Measurements from ENCODE around the gene CLMN.
"Not testable (repeated sequence)": the region's sequence is repeated elsewhere in the genome, so short reads cannot be mapped to it uniquely, and the experiment has no call there.

Gene CLMN

GRCh38 chr14:95208598-95208997 lies 111.1 kb downstream of the CLMN start:
- DNase-seq, result no peak

- no peak for DNase-seq
Measured at GRCh38 chr14:95207475-95208233, 112.1 kb downstream of the CLMN start.

GRCh38 chr14:95206534-95206933 lies 113.2 kb downstream of the CLMN start:
- no peak for DNase-seq

- peak; percentile 47 for DNase-seq
Measured at GRCh38 chr14:95204705-95205104, 115.0 kb downstream of the CLMN start.

GRCh38 chr14:95201745-95202144 lies 118.0 kb downstream of the CLMN start:
- not testable (repeated sequence) for DNase-seq

GRCh38 chr14:95200404-95200803 lies 119.3 kb downstream of the CLMN start:
- DNase-seq, result peak; percentile 64

- DNase-seq, result no peak
Measured at GRCh38 chr14:95199298-95199983, 120.3 kb downstream of the CLMN start.

GRCh38 chr14:95198320-95198719 lies 121.4 kb downstream of the CLMN start:
- no peak for DNase-seq

GRCh38 chr14:95197551-95197950 lies 122.2 kb downstream of the CLMN start:
- DNase-seq, result no peak

GRCh38 chr14:95196826-95197545 lies 122.7 kb downstream of the CLMN start:
- DNase-seq, result no peak

- no peak for DNase-seq
Measured at GRCh38 chr14:95196268-95196667, 123.4 kb downstream of the CLMN start.

GRCh38 chr14:95195031-95195430 lies 124.7 kb downstream of the CLMN start:
- no peak for DNase-seq

GRCh38 chr14:95193081-95193480 lies 126.6 kb downstream of the CLMN start:
- peak; percentile 7 for DNase-seq

GRCh38 chr14:95192311-95192710 lies 127.4 kb downstream of the CLMN start:
- DNase-seq, result no peak

- no peak for DNase-seq
Measured at GRCh38 chr14:95191445-95192199, 128.1 kb downstream of the CLMN start.

GRCh38 chr14:95190857-95191256 lies 128.9 kb downstream of the CLMN start:
- no peak for DNase-seq

- DNase-seq, result no peak
Measured at GRCh38 chr14:95190346-95190840, 129.3 kb downstream of the CLMN start.

- peak; percentile 79 for DNase-seq
Measured at GRCh38 chr14:95189367-95190132, 130.2 kb downstream of the CLMN start.

- no peak for DNase-seq
Measured at GRCh38 chr14:95188380-95188779, 131.3 kb downstream of the CLMN start.

- DNase-seq, result no peak
Measured at GRCh38 chr14:95185767-95186392, 133.8 kb downstream of the CLMN start.

GRCh38 chr14:95185033-95185766 lies 134.5 kb downstream of the CLMN start:
- DNase-seq, result no peak
